HG03439 (cell line): Measurements from ENCODE around the gene IQSEC2.

Experiments
- ATAC-seq: cut with Tn5 transposase; IDR thresholded peaks from one replicate; pipeline ENCODE4 v1.9.1; 2021; ENCODE audit warnings: mild to moderate bottlenecking, moderate library complexity; ENCODE audit not compliant: unreplicated experiment

IQSEC2 gene

DNA sequence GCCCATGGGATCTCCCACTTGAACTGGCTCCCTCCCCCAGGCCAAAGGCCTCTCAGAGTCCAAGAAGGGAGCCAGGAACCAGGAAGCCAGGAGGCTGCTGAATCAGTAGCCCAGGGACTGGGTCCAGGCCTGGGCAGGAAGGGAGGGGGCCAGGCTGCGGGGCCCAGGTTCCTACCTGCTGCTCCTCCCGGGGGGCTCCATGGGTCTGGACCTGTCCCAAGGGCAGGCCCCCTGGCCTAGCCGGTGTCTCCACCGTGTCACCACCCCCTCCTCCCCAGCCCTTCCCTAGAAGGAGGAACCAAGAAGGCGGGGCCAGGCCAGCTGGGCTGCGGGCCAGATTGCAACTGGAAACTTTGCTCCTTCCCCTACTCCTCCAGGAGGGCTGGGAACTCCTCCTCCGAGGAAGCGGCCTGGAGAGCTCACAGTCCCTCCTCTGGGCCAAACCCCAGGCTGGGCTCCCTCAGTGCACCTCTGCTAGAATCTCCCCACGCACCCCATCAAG is at the start of gene IQSEC2:
TSS of gene IQSEC2 (minus strand) at position 264 of the 502 bp plus-strand sequence.
- no peak for ATAC-seq

- ATAC-seq = no peak
These were observed 48.9 kb upstream of the IQSEC2 start for GRCh38 chrX:53330331-53330730.

GRCh38 chrX:53324803-53325202 is 43.4 kb upstream of the IQSEC2 start:
- ATAC-seq = no peak

DNA sequence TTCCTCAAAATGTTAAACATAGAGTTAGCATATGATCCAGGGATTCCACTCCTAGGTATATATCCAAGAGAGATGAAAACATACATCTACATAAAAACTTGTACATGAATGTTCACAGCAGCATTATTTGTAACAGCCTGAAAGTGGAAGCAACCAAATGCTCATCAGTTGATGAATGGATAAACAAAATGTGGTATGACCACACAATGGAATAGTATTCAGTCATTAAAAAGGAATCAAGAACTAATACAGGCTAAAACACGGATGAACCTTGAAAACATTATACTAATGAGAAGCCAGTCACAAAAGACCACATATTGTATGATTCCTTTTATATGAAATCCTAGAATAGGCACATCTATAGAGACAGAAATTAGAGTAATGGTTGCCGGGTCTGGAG is 42.7 kb upstream of the IQSEC2 start:
- ATAC-seq = no peak

DNA sequence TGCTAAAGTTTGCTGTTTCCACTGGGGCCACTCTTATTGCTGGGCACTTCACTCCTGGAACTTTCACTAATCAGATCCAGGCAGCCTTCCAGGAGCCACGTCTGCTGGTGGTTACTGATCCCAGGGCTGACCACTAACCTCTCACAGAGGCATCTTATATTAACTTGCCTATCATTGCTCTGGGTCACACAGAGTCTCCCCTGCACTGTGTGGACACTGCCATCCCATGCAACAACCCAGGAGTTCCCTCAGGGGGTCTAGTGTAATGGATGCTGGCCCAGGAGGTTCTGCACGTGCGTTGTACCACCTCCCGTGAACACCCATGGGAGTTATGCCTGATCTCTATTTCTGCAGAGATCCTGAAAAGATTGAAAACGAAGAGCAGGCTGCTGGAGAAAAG is 41.8 kb upstream of the IQSEC2 start:
- ATAC-seq = no peak

- no peak for ATAC-seq
These were observed 40.6 kb upstream of the IQSEC2 start for GRCh38 chrX:53321943-53322497.

DNA sequence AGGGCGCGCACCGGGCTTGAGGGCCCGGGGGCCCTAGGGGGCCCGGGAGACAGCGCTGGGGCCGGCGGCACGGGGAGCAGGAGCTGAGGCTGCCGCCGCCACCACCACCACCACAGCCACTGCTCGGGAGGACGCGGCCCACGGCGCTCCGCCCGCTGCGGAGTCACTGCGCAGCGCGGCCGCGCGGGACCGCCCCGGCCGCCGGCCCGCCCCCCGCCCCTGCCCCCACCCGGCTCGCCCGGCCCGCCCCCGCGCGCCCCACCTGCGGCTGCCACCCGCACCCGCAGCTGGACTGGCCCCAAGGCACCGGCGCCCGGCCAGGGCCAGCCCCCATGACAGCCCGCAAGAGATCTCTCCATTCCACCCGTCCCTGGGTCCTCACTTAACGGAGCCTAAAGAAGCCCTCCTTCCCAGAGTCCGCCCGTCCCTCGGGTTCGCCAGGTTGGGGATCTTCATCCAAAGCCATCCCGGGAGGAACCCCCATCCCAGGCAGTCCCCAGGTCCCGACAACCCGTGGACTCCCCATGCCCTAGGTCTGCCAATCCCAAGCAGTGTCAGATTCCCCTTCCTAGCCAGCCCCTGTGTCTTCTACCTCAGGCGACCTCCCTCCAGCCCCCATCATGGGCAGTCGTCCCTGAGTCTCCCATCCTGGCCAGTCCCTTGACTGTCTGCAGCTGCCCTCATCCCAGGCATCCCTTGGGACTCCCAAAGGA is 40.0 kb upstream of the IQSEC2 start:
- ATAC-seq = no peak

GRCh38 chrX:53320543-53321229 is 39.3 kb upstream of the IQSEC2 start:
- no peak for ATAC-seq

- no peak for ATAC-seq
These were observed 38.5 kb upstream of the IQSEC2 start for GRCh38 chrX:53319614-53320542.

DNA sequence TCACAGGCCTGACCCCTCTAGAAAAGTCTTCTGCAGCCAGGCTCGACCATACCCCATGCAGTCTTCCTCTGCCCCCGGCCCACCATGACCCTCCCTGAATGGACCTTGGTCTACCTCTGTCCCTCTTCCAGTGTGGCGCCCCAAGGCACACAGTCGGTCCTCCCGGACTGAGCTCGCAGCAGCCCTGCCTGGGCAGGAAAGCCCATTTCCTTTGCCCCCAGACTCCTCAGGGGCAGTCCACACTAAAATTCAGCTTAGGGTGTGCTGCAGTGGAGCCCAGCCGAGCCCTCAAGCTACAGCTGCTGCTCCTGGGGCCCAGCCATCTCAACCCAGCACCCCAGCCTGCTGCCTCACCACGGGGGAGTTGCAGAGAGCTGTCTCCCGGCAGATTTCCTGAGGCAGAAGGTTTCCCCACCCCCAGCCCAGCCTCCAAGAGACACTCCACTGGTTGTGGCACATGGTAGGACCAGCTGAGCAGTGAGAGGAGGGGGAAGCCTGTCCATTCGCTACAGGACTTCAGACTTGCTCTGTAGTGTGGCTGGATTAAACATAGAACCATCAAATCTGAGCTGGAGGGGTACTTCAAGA is 37.5 kb upstream of the IQSEC2 start:
- ATAC-seq = no peak

GRCh38 chrX:53317365-53318069 is 36.1 kb upstream of the IQSEC2 start:
- no peak for ATAC-seq

DNA sequence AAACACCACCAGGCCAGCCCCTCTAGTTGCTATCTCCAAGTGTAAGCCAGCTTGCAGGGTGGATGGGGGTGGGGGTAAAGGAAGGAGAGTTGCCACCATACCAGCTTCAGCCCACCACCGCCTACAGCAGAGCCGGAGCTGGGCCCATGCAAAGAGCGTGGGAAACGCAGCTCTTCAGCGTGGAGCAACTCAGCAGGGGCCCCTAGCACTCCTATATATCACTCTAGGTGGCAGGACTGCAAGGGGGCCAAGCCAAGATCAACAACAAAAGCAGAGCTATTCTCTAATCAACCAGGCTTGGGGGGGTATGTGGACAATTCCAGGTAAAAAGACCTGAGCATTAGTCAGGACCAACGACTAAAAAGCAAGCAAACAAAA is 35.5 kb upstream of the IQSEC2 start:
- ATAC-seq = no peak

- ATAC-seq = no peak
These were observed 34.9 kb upstream of the IQSEC2 start for GRCh38 chrX:53316111-53316859.

- ATAC-seq = no peak
These were observed 32.3 kb upstream of the IQSEC2 start for GRCh38 chrX:53313728-53314105.

DNA sequence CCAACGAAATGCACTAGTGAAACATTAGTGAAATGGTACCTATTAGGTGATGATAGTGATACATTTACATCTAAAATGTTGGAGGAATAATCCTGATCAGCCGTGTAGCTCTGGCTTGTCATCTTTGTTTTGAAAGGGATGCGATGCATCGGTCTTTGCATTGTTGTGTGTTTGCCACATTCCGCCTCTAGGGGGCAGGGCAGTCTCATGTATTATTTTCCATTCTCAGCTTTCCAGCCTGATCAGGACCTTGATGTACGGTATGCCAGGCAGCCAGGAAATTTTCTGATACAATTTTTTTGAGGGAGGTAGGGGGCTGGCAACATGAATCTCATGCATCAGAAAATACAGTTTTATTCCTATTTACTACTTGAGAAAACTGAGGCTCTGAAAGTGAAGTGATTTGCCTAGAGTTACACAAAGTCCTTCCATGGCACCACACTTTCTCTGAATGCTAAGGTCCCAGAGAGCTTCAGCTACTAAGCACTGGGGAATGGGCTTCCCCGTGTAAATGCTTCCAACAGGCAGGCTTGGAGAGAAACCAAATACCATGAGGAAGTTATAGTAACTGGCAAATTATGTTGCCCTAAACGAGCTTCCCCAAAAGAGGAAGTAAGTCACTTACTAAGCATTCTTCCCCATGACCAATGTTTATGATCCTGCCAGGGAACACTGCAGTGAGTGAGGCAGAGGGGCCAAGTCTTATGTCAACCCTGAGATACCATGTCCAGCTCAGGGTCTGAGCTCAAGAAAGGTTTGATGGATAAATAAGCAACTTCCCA is 31.8 kb upstream of the IQSEC2 start:
- ATAC-seq = no peak

DNA sequence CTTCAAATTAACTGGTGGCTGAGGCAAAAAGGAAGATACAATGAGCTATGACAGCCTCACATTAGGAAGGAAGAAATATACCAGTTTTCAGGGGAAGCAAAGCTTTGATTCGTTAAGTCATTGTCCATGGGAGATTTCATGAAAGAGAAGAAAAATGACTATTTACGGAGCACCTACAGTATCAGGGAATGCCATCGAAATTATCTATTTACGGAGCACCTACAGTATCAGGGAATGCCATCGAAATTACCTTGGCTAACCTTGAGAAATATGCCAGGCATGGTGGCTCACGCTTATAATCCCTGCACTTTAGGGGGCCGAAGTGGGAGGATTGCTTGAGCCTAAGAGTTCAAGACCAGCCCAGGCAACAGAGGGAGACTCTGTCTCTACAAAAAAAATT is 28.5 kb upstream of the IQSEC2 start:
- no peak for ATAC-seq

DNA sequence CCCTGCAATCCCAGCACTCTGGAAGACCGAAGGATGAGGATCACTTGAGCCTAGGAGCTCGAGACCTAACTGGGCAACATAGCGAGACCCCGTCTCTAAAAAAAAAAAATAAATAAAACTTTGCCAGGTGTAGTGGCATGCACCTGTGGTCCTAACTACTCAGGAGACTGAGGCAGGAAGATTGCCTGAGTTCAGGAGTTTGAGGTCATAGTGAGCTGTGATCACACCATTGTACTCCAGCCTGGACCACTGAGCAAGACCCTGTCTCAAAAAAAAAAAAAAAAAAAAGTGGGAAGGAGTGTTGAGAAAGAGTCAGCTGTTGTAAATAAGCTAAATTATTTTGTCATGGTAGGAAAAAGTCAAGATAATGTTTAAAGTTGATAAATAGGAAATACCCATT is 27.5 kb upstream of the IQSEC2 start:
- ATAC-seq = no peak
